Measurements from ENCODE around the gene KCNIP4. TPM values are rescaled to one million over a fixed set of nuclear protein-coding genes. Genes with fewer than 3 reads are reported as not detected.

The KCNIP4 gene
- total and polyA plus RNA-seq, 2 experiments from 2014 or later: 0.14 to 0.63 TPM

- H3F3A ChIP-seq (replicated peaks; ENCODE audit: low read depth): no peaks in the 10 kb centered on the region
- Mint-ChIP-seq H3K4me1 (no peaks in the 10 kb centered on the region; the same call in 2 of the 3 replicates), H3K4me3 (no peak overlapping the region), H3K27ac (no peak overlapping the region), H3K9me3 (peaks cover 3% of the 10 kb centered on the region), H3K27me3 (ENCODE audit: insufficient read depth, low read depth, poor library complexity) (no peaks in the 10 kb centered on the region), H3K36me3 (ENCODE audit: low read depth) (peaks cover 2% of the 10 kb centered on the region; the same call in 1 of the 3 replicates)
- ATAC-seq (no peak), DNase-seq (ENCODE audit: low spot score) (no peak)
- no peaks in the 10 kb centered on the region for H4K20me1 ChIP-seq (replicated peaks; ENCODE audit: insufficient read depth)
- no peak overlapping the region for H3K4me2 ChIP-seq
- no peaks in the 10 kb centered on the region for H3K36me3 ChIP-seq (ENCODE audit: insufficient read depth)
- no peak overlapping the region for H3K27ac ChIP-seq (ENCODE audit: low read depth)
- no peaks in the 10 kb centered on the region for H3K79me2 ChIP-seq (replicated peaks; ENCODE audit: insufficient read depth)
- TF ChIP-seq ETS1 (IDR thresholded peaks at IDR 0.05) (no peak), POLR2AphosphoS5 (IDR thresholded peaks at IDR 0.05; ENCODE audit: low read depth) (no peak), CTCF (conservative IDR thresholded peaks at IDR 0.05; ENCODE audit: low read depth in 2 of 2) (no peak), ZNF462 (CRISPR knock-in tag; IDR thresholded peaks at IDR 0.05) (no peak), ZNF331 (CRISPR knock-in tag; IDR thresholded peaks at IDR 0.05; ENCODE audit: low read depth) (no peak), REST (IDR thresholded peaks at IDR 0.05; ENCODE audit: unreplicated experiment) (no peak), STAT1 (IDR thresholded peaks at IDR 0.05; ENCODE audit: unreplicated experiment) (no peak), NANOG (IDR thresholded peaks at IDR 0.05; ENCODE audit: borderline replicate concordance) (no peak)
- H2AFZ ChIP-seq: no peak overlapping the region
- H3K9me2 ChIP-seq (ENCODE audit: insufficient read depth): 0 out of 2 replicates have a peak, but pooled peaks cover 3% of the 10 kb centered on the region
- H3K27me3 ChIP-seq (ENCODE audit: insufficient read depth): no peaks in the 10 kb centered on the region
- no peak overlapping the region for H3K4me3 ChIP-seq
- H3K4me1 ChIP-seq (ENCODE audit: insufficient read depth): no peaks in the 10 kb centered on the region
These were observed 137.0 kb downstream of the KCNIP4 start for GRCh38 chr4:21811565-21811964.
